HG03135 (cell line): ENCODE data around the gene MTURN.
A peak's percentile ranks its signal among the peaks of the same experiment; 100 is the strongest.
"Not testable (repeated sequence)": the region's sequence is repeated elsewhere in the genome, so short reads cannot be mapped to it uniquely, and the experiment has no call there.

Experiments used
- ATAC-seq: cut with Tn5 transposase; IDR thresholded peaks from one replicate; pipeline ENCODE4 v1.9.1; 2021; ENCODE audit warnings: mild to moderate bottlenecking, moderate library complexity; ENCODE audit not compliant: unreplicated experiment

The MTURN gene

DNA sequence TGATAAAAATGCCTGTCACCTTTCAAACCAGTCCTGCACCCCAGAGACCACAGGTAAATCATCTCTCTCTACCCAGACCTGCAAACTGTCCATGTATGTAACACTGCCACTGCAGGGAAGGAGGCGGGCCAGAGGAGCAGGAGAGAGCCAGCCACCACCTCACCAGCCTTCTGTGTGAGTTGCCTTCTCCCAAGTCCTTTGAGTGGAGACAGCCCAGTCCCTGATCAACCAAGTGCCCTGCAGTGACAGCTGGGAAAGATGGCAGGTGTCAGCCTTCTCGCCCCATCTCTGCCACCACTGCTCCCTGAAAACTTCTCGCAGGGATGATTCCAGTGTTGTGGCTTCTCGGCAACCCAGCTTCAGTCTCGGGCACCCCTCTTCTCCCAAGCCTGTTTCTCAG, 42.4 kb downstream of the MTURN start:
- ATAC-seq = no peak

DNA sequence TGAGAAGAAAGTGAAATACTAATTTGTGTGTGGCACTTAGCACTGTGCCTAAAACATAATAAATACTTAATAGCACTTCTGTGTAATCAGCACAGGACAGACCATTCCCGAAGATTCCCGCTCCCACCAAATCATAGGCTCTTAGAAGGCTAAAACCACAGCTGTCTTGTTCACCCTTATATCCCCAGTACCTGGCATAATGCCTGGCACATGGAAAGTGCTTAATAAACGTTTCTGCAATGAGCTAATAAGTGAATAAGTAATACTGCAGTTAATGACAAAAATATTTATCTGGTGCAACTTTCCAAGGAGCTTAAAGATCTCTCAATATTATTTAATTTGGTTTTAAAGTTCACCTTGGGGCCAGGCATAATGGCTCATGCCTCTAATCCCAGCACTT, 43.2 kb downstream of the MTURN start:
- ATAC-seq = no peak

DNA sequence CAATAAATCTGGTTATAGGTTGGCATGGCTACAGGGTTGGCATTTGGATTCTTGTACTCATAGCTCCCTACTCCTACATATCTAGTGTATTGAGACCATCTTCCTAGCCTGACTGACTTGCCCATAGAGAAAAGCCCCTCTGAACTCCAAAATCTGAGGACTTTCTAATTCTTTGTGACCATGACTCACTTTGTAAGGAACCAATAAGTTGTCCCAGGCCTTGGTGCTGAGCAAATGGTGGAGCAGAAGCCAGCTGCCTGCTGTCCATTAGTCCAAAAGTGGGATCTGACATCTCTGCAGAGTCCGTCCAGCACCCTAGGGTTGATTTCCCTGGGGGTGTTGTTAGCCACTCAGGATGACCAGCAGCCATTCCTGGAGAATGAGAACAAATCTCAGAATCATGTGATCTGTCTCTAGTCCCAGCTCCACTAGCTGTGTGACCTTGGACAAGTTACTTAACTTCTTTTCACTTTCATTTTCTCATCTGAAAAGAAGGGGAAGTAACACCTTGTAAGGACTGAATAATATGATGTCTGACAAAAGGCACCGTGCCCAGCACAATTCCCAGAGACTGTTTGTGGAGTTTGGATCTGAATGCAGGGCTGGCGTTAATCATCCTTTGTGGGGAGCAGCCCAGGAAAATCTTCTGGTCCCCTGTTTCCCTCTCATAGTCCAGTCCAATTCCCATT, 44.1 kb downstream of the MTURN start:
- ATAC-seq = peak; percentile 85

DNA sequence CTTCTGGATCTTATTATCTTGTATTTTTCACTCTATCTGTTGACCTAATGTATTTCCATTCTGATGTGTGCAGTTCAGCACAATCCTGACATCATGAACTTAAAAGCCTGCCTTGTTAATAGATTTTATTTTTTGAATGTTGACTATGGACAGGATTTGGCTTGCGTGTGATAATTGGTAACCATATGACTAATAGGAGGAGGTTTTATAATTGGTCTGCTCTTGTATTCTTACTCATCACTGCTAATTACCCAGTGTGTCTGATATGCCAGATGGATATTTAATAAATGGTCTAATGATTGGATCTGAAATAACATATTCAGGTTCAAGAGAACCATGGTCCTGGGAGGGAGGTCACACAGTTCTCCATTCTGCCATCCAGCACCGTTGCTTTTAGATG, 45.9 kb downstream of the MTURN start:
- ATAC-seq = no peak

DNA sequence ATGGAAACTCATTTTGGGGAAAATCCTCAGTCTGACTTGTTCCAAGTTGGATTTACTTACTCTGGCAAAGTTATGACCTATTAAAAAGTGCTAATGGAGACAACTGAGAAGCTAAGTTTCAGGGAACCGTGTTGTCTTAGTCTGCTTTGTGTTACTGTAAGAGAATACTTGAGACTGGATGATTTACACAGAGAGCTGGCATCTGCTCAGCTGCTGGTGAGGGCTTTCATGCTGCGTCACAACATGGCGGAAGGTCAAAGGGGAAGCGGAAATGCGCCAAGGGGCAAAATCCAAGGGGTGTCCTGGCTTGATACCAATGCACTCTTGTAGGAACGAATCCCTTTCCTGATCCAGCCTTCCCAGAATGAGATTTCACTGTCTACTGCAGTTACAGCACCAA, 46.4 kb downstream of the MTURN start:
- no peak for ATAC-seq

DNA sequence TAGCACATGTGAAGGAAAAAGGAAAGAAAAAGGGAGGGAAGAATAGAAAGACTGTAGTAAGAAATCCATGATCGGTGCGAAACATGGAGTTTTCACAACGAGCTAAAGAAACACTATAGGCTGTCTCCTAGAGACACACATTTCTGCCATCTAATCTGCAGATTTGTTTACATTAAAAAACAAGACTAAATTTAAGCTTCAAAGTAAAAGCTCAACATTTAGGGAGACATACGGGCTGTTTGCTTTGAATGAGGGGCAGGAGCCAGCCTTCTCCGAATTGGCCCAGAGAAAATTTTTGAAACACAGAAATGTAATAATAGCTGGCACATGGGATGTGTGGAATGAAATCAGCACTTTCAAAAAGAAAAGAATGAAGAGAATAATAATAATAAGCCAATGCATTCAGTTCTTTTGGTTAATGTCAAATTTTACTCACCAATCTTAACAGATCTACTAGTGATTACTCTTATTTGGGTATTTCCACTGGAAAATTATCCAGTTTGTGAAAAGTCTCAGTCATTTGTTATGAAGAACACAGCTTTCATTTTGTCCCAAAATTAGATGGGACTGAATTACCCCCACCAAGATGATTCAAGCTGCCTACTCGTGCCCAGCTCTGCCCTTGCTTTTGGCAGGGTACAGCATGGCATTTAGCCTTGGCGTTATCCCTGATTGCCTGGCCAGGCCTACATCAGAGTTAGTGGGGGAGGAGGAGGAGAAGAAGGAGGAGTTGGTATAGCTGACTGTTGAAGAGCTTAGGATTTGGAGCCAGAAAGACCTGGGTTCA, 47.1 kb downstream of the MTURN start:
- ATAC-seq = no peak

DNA sequence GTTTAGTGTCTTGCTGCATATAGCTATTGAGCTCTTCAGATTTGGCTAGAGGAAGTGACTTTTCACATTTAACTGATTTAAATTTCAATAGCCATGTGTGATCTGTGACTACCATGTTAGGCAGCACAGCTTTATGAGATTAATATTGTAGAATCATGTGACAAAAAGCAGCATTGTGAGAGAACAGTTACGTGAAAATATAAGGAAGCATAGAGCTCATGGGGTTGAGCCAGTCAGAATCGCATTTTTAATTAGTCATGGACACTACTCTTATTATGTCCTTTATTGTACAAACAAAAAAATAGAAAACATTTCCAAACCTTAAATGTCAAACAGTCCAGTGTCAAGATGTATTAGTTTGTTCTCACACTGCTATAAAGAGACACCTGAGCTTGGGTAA, 48.0 kb downstream of the MTURN start:
- no peak for ATAC-seq

DNA sequence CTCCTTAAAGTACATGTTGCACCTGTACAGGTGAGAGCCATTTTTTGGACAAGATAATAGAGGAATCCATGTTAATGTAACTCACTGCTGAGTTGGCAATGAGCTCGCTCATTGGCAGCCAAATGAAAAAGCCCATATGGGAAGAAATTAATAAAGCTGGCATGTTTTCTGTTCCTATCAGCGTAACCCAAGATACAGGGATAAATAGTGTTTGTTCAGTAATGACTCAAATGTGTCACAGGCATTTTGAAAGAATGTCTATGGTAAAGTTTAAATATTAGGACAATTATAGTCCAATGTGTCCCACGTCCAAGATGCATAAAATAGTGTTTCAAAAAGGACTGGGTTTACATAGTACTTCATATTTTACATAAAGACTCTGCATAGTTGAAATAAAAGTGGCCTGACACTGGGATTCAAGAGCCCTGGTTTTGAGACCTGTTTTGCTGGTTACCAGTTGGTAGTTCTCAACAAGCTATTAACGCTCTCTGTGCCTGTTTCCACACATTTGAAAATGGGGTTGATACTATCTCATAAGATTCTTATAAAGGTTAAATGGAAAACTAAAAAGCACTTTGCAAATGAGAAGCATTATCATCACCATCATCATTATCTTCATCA, 49.1 kb downstream of the MTURN start:
- no peak for ATAC-seq

DNA sequence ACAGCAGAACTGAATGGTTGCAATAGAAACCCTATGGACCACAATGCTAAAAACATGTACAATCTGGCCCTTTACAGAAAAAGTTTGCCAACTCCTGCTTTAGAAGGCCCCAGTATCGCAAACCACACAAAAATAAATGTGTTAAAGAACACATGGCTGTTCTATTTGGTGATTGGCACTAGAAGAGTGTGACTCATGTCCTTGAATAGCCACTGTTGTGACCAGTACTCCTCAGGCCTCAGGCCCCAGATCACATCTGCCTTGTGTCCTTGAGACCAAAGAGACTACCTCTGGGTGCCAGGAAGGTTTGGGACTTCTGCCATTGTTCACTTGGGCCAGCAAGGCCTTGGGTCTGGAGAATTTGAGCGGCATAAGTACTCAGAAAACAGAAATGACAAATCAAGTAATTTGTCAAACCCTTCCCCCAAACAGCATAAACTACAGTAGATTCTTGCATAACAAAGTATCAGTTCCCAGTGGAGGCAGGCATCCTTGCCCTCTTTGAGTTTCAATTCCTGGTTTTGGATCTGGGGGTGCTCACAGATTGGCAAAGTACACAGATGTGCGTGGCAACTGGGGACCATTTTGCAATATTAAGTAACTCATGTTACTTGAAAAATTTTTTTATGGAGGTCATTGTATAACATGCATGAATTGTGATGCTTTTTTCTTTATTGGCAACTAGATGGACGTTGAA, 50.2 kb downstream of the MTURN start:
- ATAC-seq = no peak

DNA sequence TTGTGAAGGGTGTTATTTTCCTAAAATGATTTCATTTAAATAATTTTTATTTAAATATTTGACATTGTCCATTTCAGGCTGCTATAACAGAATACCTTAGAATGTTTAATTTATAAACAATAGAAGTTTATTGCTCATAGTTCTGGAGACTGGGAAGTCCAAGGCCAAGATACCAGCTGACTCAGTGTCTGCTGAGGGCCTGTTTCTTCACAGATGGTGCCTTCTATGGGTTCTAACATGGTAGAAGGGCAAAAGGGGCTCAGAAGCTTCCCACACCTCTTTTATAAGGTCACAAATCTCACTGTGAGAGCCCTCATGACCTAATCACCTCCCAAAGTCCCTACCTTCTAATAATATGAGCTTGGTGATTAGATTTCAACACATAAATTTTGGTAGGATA, 50.7 kb downstream of the MTURN start:
- ATAC-seq = no peak

DNA sequence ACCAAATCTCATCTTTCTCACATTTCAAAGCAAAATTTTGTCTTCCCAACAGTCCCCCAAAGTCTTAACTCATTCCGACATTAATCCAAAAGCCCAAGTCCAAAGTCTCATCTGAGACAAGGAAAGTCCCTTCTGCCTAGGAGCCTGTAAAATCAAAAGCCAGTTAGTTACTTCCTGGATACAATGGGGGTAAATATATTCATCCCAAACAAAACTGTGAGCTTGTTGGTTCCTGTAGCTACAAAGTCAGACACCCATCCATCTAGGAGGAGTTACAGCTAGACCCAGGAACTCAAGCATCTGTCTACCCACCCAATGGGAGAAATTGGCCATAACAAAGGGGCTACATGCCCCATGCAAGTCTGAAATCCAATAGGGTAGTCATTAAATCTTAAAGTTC, 51.9 kb downstream of the MTURN start:
- no peak for ATAC-seq

DNA sequence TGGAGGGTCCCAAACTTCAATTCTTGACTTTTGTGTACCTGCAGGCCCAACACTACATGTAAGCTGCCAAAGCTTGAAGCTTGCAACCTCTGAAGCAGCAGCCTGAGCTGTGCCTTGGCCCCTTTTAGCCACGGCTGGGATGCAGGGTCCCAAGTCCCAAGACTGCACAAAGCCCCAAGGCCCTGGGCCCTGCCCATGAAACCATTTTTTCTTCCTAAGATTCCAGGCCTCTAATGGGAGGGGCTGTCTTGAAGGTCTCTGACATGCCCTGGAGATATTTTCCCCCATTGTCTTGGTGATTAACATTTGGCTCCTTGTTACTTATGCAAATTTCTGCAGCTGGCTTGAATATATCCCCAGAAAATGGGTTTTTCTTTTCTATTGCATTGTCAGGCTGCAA, 52.7 kb downstream of the MTURN start:
- ATAC-seq = no peak

DNA sequence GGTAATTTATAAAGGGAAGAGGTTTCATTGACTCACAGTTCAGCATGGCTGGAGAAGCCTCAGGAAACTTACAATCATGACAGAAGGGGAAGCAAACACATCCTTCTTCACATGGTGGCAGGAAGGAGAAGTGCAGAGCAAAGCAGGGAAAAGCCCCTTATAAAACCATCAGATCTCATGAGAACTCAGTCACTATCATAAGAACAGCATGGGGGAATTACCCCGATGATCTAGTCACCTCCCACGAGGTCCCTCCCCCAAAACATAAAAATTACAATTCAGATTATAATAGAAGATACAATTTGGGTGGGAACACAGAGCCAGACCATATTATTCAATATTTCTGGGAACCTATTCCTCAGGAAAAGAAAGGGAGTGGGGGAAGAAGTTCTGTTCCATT, 53.6 kb downstream of the MTURN start:
- ATAC-seq = not testable (repeated sequence)

DNA sequence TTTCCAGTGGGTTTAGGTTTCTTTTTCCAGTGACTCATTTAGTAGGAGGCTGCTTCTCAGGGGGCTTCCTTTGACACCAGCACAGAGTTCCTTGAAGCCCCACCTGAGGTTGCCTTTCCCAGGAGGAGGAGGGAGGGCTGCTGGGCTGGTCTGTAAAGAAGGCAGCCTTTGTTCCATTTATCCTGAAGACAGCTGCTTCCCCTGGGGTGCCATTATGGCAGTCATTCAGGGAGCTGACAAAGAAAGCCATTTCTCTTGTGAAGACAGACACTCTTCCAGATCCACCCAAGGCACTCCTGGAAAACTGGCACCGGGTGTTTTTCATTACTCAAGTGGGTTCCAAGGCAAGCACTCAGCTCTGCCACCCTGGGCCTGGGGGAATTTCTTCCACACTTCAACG, 54.0 kb downstream of the MTURN start:
- ATAC-seq = no peak

DNA sequence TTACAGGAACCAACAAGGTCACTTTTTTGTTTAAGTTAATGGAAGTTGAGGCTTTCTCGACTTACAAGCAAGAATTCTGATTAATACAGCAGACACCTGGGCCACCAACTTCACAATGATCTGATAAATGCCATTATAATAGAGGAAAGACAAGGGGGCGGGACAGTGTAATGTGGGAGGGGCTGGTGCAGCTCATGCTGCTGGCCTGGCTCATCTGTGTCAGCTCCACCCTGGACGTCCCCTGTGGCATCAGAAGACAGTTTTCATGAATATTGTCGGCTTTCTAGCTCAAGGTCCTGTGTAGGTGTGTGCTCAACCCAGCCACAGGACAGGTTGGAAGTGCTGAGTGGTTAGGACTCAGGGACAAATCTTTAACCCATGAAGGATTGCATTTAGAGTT, 57.0 kb downstream of the MTURN start:
- ATAC-seq = no peak

DNA sequence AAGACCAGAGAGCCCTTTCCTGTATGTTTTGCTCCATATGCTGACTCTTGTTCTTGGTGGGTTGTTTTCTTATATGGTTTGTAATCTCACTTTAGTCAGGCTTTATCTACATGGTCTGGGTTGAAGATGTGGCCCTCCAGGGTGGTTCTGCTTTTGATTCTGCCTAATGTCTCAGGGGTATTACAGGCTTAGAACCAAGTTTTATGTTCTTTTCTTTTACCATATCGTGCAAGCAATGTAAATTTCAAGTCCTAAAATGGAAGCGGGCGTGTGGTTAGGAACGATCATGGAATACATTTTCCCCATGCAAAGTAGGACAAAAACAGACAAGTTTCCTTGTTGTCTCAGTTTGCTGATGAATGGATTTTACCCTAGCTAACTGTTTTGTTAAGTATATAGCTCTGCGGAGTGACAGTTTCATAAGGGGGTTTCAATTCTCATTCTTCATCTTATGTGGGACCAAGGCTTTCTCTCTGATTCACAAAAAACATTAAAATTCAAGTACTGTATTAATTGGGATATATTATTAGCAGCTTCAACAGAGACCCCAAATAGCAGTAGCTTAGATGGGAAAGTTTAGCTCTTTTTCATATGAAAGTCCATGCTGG, 58.7 kb downstream of the MTURN start:
- ATAC-seq = peak; percentile 66

DNA sequence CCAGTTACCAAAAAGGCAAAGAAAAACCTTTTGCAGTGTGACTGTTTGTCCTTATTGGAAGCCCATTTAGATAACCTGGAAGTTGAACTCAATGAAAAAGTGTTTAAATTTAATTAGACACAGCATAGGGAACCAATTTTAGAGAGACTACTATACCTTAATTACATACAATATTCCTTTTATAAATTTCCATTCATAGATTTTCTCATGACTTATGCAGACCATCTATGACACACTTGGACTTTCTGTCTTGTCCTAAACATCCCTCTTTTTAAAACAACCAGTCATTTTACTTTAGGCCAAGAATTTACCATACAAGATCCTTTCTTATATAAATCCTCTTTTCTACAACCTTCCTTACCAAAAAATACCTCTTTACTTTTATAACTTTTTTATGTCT, 61.6 kb downstream of the MTURN start:
- no peak for ATAC-seq

DNA sequence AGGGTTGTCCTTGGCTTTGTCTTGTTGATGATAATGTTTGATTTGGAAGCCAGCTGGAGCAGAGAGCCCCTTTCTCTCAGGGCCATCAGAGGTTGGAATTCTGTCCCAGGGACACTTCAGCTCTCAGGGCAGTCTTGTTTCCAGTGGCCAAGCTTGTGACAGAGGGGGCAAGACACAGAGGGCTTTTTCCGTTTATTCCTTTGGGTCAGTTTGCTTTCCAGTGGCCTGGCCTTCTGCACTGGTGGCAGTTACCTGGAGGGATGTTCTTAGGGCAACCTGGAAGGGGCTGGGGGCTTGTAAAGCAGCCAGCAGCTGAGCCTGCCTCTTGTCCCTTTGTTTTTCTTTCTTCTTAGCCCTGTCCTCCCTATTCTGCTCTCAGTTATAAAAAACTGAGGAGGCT, 62.7 kb downstream of the MTURN start:
- ATAC-seq = no peak

DNA sequence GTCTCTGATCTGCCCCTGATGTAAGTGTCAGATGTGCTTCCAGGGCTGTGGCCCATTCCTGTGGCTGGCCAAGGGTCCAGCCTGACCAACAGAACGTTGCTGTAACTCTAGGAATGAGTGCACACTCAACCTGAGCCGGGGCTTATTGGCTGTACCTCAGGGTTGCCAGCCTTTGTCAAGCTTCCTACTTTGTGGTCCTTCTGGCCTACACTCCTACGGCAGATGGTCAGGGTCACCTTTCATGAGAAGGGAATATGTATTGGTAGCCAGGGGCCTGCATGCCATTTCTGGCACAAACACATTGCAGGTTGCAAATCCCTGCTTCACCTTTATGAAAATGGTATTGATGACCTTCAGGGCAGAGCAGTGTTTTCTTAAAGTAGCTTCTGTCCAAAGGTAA, 64.5 kb downstream of the MTURN start:
- ATAC-seq = no peak

DNA sequence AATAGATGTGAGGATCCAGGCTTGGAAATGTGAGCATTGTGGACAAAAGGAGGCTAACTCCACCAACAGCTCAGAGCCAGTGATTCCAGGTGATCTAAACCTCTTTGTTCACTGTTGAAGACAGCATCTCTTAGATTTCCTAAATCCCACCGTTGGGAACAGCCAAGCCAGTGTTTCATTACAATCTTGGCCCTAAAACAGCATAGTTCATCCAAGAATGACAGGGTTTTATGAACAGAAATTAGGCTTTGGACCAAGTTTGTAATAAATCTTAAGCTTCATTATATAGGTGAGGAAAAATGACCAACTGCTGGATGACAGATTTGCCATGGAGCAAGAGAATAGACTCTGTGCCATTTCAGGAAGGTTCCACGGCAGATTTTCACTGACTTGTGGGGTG, 65.8 kb downstream of the MTURN start:
- no peak for ATAC-seq

DNA sequence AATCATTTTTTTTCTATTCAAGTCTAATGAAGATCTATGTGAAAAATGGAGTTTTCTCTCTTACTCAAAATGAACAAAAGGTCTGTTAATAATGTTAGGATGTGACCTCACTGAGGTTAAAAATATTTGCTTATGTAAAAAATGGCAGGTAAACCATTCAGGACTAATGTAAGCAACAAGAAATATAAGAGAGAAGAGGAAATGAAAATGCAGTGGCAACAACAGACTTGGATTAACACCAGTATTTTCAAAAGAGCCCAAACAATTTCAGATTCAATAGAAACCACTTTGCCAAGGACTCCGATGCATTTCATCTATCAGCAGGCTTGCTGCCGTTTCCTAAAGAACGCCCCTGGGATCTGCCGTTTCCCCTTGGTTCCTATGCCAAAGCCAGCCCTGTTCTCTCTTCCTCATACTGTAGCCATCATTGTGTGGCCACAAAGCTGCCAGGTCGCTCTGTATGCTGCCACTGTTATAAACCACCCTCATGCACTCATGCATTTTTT, 66.4 kb downstream of the MTURN start:
- peak; percentile 78 for ATAC-seq
